Thyroid gland (tissue), 4 donors: Measurements from ENCODE around the gene RNGTT. TPM values are rescaled to one million over a fixed set of nuclear protein-coding genes. Genes with fewer than 3 reads are reported as not detected.

ENCODE experiments used
- DNase-seq, 2 donors: peaks; one replicate each; pipeline ENCODE4 v3.0.0-alpha.2; 2019
- H3K27ac ChIP-seq, 3 donors: fragments of 200-600 bp; sonication (generic); 1 replicate in 2 of 3; 2 replicates in 1 of 3; pipeline ENCODE4 v1.5.1; 2016 to 2019; ENCODE audit warnings: mild to moderate bottlenecking in 1 of 3, moderate library complexity in 1 of 3
- H3K27me3 ChIP-seq: fragments of 200-600 bp; sonication (generic); one replicate; pipeline ENCODE4 v1.5.1; 2019
- H3K36me3 ChIP-seq, 2 donors: fragments of 200-600 bp; sonication (generic); one replicate each; pipeline ENCODE4 v1.5.1; 2016 to 2019
- H3K4me1 ChIP-seq, 2 donors: fragments of 200-600 bp; sonication (generic); one replicate each; pipeline ENCODE4 v1.5.1; 2017 to 2019
- H3K4me3 ChIP-seq, 3 donors: fragments of 200-600 bp; sonication (generic); replicated peaks in 1 of 3; 1 replicate in 2 of 3; 2 replicates in 1 of 3; pipeline ENCODE4 v1.5.1; 2016; ENCODE audit warnings: mild to moderate bottlenecking in 1 of 3
- H3K9me3 ChIP-seq: fragments of 200-600 bp; sonication (generic); one replicate; pipeline ENCODE4 v1.5.1; 2017
- CTCF ChIP-seq, 6 experiments: fragments of 200-600 bp in 3 of 6; fragments of 450-650 bp in 3 of 6; sonication (generic) in 3 of 6; IDR thresholded peaks; one replicate each; pipeline ENCODE4 v1.5.1; 2016 to 2019; ENCODE audit warnings: antibody characterized with exemption in 6 of 6, mild to moderate bottlenecking in 2 of 6, inconsistent platforms in 1 of 6, moderate library complexity in 1 of 6
- POLR2A ChIP-seq, 2 donors: fragments of 450-650 bp; IDR thresholded peaks; one replicate each; pipeline ENCODE4 v1.6.1; 2017; ENCODE audit warnings: antibody characterized with exemption in 2 of 2, mild to moderate bottlenecking in 2 of 2, moderate library complexity in 1 of 2
- WGBS, 2 donors: methylation state at CpG; one replicate each; pipeline ENCODE4 v1.1.5; 2017; 5-methylcytosine and 5-hydroxymethylcytosine counted together
- intact Hi-C: fragments of 100-400 bp; cut with DNase I; formaldehyde crosslinking; loops from one replicate; pipeline ENCODE4 v1.15.1; 2023
- total RNA-seq, 4 donors: library from RNA; depleted of rRNA; stranded (reverse); fragments of >200 nt; gene quantifications; one replicate each; pipeline ENCODE4 v1.2.3, GENCODE V29; 2016

The RNGTT gene
- total RNA-seq, 4 donors from 2014 or later: 19.1 to 31.4 (median 24.8) TPM

DNA sequence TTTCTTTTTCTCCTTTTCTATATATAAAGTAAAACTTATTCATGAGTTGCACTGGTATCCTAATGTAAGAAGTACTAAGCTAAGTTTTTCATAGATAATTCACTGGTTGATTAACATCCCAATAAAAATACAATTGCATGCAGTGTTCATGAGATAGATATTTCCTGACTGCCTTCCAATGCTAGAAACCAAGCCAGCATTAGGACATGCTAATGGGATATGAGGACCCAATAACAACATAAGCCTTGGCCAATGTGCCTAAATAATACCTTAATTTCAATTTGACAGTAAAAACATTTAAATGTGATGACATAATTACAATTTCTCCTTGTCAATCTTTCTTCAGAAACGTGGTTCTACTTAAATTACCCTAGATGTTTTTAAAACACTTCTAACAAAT, 152.7 kb downstream of the RNGTT start:
- Histone ChIP-seq H3K4me3 (no peak overlapping the region), H3K36me3 (no peaks in the 10 kb centered on the region), H3K4me1 (peaks cover 5 to 12% of the 10 kb centered on the region in 2 donors), H3K27me3 (no peaks in the 10 kb centered on the region), H3K9me3 (no peaks in the 10 kb centered on the region), H3K27ac (no peak overlapping the region)
- TF ChIP-seq CTCF (IDR thresholded peaks at IDR 0.05): no peak
- TF ChIP-seq POLR2A (IDR thresholded peaks at IDR 0.05): no peak
- 62 to 78% methylated on average over 1 of the region's 1 CpG for WGBS, 2 donors
- intact Hi-C loops: no loop called here
- DNase-seq: no peak

DNA sequence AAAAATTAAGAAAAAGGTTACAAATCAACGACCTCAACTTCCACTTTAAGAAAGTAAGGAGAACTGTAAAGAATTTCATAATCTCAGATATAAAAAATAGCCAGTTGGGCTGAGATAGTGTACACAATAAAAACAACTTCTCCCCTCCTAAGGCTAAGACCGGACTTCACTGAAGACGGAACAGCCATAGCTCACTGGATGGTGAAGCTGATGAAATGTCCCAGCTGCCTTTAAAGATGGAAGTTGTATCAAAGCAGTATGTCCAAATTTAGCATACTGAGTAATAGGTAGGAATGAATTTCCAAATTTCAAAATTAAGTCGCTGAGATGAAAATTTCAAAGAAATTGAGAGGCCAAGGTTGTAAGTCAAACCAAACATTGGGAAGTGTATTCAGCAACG, 153.3 kb downstream of the RNGTT start:
- no peak overlapping the region for H3K4me3 ChIP-seq
- no peak for TF ChIP-seq CTCF (IDR thresholded peaks at IDR 0.05)
- TF ChIP-seq POLR2A (IDR thresholded peaks at IDR 0.05): no peak

DNA sequence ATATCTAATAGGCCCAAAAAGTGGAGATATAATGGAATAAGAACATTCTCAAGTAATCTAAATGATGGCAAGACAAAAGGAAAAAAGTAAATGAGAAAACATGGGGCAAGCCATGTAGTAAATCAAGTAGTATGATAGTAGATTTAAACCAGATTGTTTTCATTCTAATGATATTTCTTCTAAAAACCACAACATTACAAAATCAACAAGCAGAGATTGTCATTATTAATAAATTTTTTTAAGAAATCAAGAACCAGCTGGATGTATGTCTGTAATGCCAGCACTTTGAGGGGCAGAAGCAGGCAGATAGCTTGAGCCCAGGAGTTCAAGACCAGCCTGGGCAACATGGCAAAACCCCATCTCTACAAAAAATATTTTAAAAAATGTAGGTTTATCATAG, 155.0 kb downstream of the RNGTT start:
- Histone ChIP-seq H3K36me3 (no peaks in the 10 kb centered on the region), H3K27me3 (no peaks in the 10 kb centered on the region), H3K4me1 (peaks cover 3 to 5% of the 10 kb centered on the region in 2 donors), H3K27ac (no peak overlapping the region), H3K4me3 (no peak overlapping the region), H3K9me3 (no peaks in the 10 kb centered on the region)
- intact Hi-C loops: no loop called here
- DNase-seq: no peak
- TF ChIP-seq CTCF (IDR thresholded peaks at IDR 0.05) (no peak), POLR2A (IDR thresholded peaks at IDR 0.05) (no peak)

More for the DNA sequence above, 153.3 kb downstream of the RNGTT start:
- H3K4me1 ChIP-seq: peaks cover 5 to 12% of the 10 kb centered on the region in 2 donors
- no peak for DNase-seq
- H3K9me3 ChIP-seq: no peaks in the 10 kb centered on the region
- no peaks in the 10 kb centered on the region for H3K27me3 ChIP-seq
- intact Hi-C loops: no loop called here
- H3K36me3 ChIP-seq: no peaks in the 10 kb centered on the region
- H3K27ac ChIP-seq: no peak overlapping the region
- WGBS, 2 donors: 93 to 94% methylated on average over 5 of the region's 5 CpGs

DNA sequence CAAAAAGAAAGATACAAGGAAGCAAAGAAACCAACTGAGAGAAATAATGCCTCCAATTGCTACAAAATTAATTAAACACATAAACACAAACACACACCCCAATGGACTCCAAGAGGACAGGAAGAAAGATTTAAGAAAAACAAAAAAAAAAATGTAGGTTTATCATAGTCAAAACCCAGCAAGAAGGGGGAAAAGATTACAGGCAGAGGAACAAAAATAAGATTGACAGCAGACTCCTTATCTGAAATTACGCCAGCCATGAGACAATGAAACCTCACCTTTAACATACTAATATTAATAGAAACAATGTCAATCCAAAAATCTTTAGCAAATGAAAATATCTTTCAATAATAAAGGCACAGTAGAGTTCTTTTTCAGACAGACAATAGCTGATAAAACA, 155.8 kb downstream of the RNGTT start:
- Histone ChIP-seq H3K9me3 (no peaks in the 10 kb centered on the region), H3K36me3 (no peaks in the 10 kb centered on the region), H3K27me3 (no peaks in the 10 kb centered on the region), H3K27ac (no peak overlapping the region), H3K4me3 (no peak overlapping the region), H3K4me1 (peaks cover 0 to 4% of the 10 kb centered on the region in 2 donors)
- 96 to 98% methylated on average over 1 of the region's 1 CpG for WGBS, 2 donors
- intact Hi-C loops: no loop called here
- no peak for TF ChIP-seq POLR2A (IDR thresholded peaks at IDR 0.05)
- TF ChIP-seq CTCF (IDR thresholded peaks at IDR 0.05): no peak
- no peak for DNase-seq

DNA sequence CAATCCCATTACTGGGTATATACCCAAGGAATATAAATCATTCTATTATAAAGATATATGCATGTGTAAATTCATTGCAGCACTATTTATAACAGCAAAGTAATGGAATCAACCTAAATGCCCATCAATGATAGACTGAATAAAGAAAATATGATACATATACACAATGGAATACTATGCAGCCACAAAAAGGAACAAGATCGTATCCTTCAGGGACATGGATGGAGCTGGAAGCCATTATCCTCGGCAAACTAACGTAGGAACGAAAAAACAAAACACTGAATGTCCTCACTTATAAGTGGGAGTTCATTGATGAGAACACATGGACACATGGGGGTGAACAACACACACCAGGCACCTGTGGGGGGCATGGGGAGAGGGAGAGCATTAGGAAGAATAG, 156.7 kb downstream of the RNGTT start:
- Histone ChIP-seq H3K9me3 (no peaks in the 10 kb centered on the region), H3K27me3 (no peaks in the 10 kb centered on the region), H3K36me3 (no peaks in the 10 kb centered on the region), H3K27ac (no peak overlapping the region), H3K4me3 (no peak overlapping the region), H3K4me1 (no peaks in the 10 kb centered on the region)
- DNase-seq: no peak
- intact Hi-C loops: no loop called here
- 94 to 97% methylated on average over 4 of the region's 4 CpGs for WGBS, 2 donors
- no peak for TF ChIP-seq POLR2A (IDR thresholded peaks at IDR 0.05)
- no peak for TF ChIP-seq CTCF (IDR thresholded peaks at IDR 0.05)
